Kidney (tissue), 14 donors: Measurements from ENCODE around the gene IWS1. TPM values are rescaled to one million over a fixed set of nuclear protein-coding genes. Genes with fewer than 3 reads are reported as not detected.

Source experiments
- DNase-seq, 5 donors: peaks; one replicate each; pipeline ENCODE4 v3.0.0-alpha.2; 2013 to 2020
- FAIRE-seq: peaks from 2 replicates; lab custom pipeline; 2012; peaks lifted over from hg19 to GRCh38; lab: Jason Lieb, UNC
- H3K27ac ChIP-seq, 2 donors: one replicate each; pipeline ENCODE4 v1.7.0; 2013; ENCODE audit warnings: low read depth in 2 of 2, low read length in 2 of 2, inconsistent platforms in 1 of 2
- H3K27me3 ChIP-seq: one replicate; pipeline ENCODE4 v1.7.1; 2013; ENCODE audit warnings: low read length, inconsistent platforms; ENCODE audit not compliant: control insufficient read depth, insufficient read depth
- H3K36me3 ChIP-seq, 3 donors: one replicate each; pipeline versions ENCODE4 v1.7.0 to v1.7.1; 2013; ENCODE audit warnings: low read length in 3 of 3, control low read depth in 1 of 3, inconsistent platforms in 1 of 3; ENCODE audit not compliant: insufficient read depth in 3 of 3, control insufficient read depth in 2 of 3
- H3K4me1 ChIP-seq, 3 donors: one replicate each; pipeline versions ENCODE4 v1.7.0 to v1.7.1; 2013; ENCODE audit warnings: low read length in 3 of 3, inconsistent platforms in 1 of 3, low read depth in 1 of 3; ENCODE audit not compliant: control insufficient read depth in 2 of 3, insufficient read depth in 2 of 3
- H3K4me3 ChIP-seq, 3 donors: one replicate each; pipeline versions ENCODE4 v1.7.0 to v1.8.1; 2013; ENCODE audit warnings: low read length in 3 of 3, control low read depth in 1 of 3, inconsistent platforms in 1 of 3
- H3K9ac ChIP-seq, 3 donors: one replicate each; pipeline versions ENCODE4 v1.7.0 to v1.7.1; 2013; ENCODE audit warnings: low read length in 3 of 3, control low read depth in 1 of 3, inconsistent platforms in 1 of 3
- H3K9me3 ChIP-seq, 3 donors: one replicate each; pipeline versions ENCODE4 v1.7.0 to v1.7.1; 2013; ENCODE audit warnings: low read length in 3 of 3, control low read depth in 1 of 3, inconsistent platforms in 1 of 3; ENCODE audit not compliant: control insufficient read depth in 2 of 3, insufficient read depth in 1 of 3
- intact Hi-C: fragments of 100-400 bp; cut with DNase I; formaldehyde crosslinking; loops from one replicate; pipeline ENCODE4 v1.11.1; 2022
- polyA plus RNA-seq: library from polyadenylated mRNA; stranded (reverse); fragments of 350-450 nt; fragmentation: Illumina TruSeq; extraction: RNeasy Lipid Tissue Mini Kit (QIAGEN cat#74804); gene quantifications from one replicate; pipeline ENCODE4 v1.2.3, GENCODE V29; 2014; ENCODE audit warnings: low read depth, low replicate concordance; ENCODE audit not compliant: insufficient read depth
- total RNA-seq: library from RNA; stranded (reverse); fragmentation: NEBNext Ultra II Directional; extraction: Animal tissue kit (Norgen Biotek cat#: 25700); gene quantifications from one replicate; pipeline ENCODE4 v1.2.1, GENCODE V29; 2021
- TF ChIP-seq, protein P1 (sequence below): IDR thresholded peaks from 3 replicates; pipeline ENCODE4 v1.5.1; 2012; ENCODE audit warnings: mild to moderate bottlenecking, moderate library complexity, borderline replicate concordance; ENCODE audit not compliant: insufficient read depth; ENCODE audit errors: extremely low read depth
- donor health status: control.
- donor health status: control.
- donor health status: control.
- donor health status: control.
- donor health status: control.
- donor health status: DM: yes; HTN: yes; CAD: no.
- donor health status: Normal renal cell carcinoma (clear cell type).

The IWS1 gene
- total and polyA plus RNA-seq, 2 donors from 2014 or later, result 29.8 to 35.8 TPM

DNA sequence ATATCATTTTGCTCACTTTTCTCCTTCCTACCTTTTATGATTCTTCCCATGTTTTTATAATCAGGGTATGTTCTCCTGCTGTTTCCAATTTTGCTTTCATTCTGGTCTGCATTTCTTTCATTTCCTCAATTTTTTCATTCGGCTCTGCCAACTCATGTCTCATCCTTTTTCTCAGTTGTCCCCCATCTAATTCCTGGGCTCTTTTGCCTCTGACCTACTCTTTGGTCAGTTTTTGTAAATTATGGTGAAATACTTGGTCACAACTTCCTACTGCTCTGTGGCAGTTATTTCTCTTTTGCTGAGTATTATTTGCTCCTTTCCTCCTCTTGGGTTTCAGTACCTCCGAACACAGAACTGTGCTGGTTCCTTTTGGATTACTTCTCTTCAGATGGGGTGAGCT is 36.6 kb upstream of the IWS1 start:
- intact Hi-C loops, result no loop called here
- H3K36me3 ChIP-seq, result peaks cover 0 to 2% (median 0%) of the 10 kb centered on the region in 3 donors
- no peak overlapping the region for H3K4me3 ChIP-seq
- no peaks in the 10 kb centered on the region for H3K27me3 ChIP-seq
- no peak overlapping the region for H3K9ac ChIP-seq
- H3K4me1 ChIP-seq, result no peaks in the 10 kb centered on the region
- TF ChIP-seq, protein P1, sequence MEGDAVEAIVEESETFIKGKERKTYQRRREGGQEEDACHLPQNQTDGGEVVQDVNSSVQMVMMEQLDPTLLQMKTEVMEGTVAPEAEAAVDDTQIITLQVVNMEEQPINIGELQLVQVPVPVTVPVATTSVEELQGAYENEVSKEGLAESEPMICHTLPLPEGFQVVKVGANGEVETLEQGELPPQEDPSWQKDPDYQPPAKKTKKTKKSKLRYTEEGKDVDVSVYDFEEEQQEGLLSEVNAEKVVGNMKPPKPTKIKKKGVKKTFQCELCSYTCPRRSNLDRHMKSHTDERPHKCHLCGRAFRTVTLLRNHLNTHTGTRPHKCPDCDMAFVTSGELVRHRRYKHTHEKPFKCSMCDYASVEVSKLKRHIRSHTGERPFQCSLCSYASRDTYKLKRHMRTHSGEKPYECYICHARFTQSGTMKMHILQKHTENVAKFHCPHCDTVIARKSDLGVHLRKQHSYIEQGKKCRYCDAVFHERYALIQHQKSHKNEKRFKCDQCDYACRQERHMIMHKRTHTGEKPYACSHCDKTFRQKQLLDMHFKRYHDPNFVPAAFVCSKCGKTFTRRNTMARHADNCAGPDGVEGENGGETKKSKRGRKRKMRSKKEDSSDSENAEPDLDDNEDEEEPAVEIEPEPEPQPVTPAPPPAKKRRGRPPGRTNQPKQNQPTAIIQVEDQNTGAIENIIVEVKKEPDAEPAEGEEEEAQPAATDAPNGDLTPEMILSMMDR, result no peak
- no peaks in the 10 kb centered on the region for H3K9me3 ChIP-seq
- FAIRE-seq, result no peak
- no peak overlapping the region for H3K27ac ChIP-seq
- no peak for DNase-seq

DNA sequence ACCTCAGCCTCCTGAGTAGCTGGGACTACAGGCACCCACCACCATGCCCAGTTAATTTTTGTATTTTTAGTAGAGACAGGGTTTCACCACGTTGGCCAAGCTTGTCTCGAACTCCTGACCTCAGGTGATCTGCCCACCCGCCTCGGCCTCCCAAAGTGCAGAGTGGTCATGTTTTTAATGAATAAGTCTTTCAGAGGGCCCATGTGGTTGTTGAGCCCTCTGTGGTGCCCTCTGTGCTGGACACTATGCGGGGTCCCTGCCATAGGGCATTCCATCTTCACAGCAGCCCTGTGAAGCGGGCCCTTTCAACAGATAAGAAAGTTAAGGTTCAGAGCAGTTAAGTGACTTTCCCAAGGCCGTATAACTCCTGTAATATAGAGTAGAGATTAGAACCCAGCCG is 35.1 kb upstream of the IWS1 start:
- no peaks in the 10 kb centered on the region for H3K36me3 ChIP-seq
- no peak overlapping the region for H3K4me3 ChIP-seq
- no peak overlapping the region for H3K9ac ChIP-seq
- intact Hi-C loops, result no loop called here
- no peaks in the 10 kb centered on the region for H3K27me3 ChIP-seq
- TF ChIP-seq, protein P1, result no peak
- FAIRE-seq, result no peak
- no peak overlapping the region for H3K27ac ChIP-seq
- no peaks in the 10 kb centered on the region for H3K4me1 ChIP-seq
- no peak for DNase-seq
- no peaks in the 10 kb centered on the region for H3K9me3 ChIP-seq

DNA sequence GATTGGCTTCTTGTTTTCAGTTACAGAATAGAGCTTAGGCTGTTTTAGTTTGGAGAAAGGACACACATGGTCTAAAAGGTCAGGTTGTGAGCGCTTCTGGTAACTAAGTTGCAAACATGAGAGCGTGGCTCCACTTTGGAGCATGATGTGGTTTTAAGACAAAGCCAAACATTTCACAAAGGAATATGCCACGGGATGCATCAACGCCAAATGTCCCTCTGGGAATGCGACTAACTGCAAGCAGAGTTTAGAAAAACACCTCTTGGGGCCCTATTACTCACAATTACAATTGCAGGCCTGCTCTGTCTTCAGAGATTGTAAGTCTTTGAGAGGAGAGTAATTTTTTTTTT is 34.6 kb upstream of the IWS1 start:
- Histone ChIP-seq H3K27me3 (no peaks in the 10 kb centered on the region), H3K27ac (no peak overlapping the region), H3K4me1 (no peaks in the 10 kb centered on the region), H3K9ac (no peak overlapping the region), H3K36me3 (no peaks in the 10 kb centered on the region), H3K9me3 (no peaks in the 10 kb centered on the region), H3K4me3 (no peak overlapping the region)
- TF ChIP-seq, protein P1, result no peak
- intact Hi-C loops, result no loop called here
- DNase-seq, result no peak
- no peak for FAIRE-seq
